Measurements from ENCODE around the gene BTG3. TPM values are rescaled to one million over a fixed set of nuclear protein-coding genes. Genes with fewer than 3 reads are reported as not detected.

The BTG3 gene, protein sequence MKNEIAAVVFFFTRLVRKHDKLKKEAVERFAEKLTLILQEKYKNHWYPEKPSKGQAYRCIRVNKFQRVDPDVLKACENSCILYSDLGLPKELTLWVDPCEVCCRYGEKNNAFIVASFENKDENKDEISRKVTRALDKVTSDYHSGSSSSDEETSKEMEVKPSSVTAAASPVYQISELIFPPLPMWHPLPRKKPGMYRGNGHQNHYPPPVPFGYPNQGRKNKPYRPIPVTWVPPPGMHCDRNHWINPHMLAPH
- 10 to 100 TPM; 28.9 to 88.7 (median 41.6) TPM for total RNA-seq

DNA sequence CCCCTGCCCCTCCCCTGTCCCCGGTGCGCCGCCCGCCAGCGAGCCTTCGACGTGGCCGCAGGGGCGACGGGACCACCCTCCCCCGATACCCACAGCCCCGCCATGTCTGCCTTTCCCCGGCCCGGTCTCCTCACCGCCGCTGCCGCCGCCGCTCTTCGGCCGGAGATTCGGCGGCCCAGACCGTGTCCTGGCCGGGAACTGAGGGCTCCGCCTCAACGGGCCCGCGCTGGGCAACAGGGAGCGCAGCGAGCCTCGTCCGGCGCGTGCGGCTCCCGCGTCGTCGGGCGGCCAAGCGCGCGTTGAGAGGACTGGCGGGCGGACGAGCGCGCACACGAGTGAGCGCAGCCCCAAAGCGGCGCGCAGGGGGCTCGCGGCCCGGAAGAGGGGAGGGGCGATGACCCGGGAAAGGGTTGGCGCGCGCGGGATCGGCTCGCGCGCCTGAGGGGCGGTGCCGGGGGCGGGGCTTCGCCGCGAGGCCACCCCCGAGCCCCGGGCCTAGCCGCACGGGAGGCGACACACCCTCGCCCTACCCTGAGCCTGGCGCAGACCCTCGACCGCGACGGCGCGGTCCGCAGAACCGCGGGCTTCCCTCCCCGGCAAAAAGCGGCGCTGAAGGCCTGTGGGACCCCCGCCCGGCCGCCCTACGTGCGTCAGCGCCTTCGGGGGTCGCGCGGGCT, at the start of gene BTG3:
TSS of gene BTG3 (minus strand) at position 337 of the 677 bp plus-strand sequence. CDS start 3,757 bp downstream, outside the sequence.
- TF ChIP-seq, protein P1, sequence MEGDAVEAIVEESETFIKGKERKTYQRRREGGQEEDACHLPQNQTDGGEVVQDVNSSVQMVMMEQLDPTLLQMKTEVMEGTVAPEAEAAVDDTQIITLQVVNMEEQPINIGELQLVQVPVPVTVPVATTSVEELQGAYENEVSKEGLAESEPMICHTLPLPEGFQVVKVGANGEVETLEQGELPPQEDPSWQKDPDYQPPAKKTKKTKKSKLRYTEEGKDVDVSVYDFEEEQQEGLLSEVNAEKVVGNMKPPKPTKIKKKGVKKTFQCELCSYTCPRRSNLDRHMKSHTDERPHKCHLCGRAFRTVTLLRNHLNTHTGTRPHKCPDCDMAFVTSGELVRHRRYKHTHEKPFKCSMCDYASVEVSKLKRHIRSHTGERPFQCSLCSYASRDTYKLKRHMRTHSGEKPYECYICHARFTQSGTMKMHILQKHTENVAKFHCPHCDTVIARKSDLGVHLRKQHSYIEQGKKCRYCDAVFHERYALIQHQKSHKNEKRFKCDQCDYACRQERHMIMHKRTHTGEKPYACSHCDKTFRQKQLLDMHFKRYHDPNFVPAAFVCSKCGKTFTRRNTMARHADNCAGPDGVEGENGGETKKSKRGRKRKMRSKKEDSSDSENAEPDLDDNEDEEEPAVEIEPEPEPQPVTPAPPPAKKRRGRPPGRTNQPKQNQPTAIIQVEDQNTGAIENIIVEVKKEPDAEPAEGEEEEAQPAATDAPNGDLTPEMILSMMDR (IDR thresholded peaks at IDR 0.05; ENCODE audit: low read depth) = no peak

DNA sequence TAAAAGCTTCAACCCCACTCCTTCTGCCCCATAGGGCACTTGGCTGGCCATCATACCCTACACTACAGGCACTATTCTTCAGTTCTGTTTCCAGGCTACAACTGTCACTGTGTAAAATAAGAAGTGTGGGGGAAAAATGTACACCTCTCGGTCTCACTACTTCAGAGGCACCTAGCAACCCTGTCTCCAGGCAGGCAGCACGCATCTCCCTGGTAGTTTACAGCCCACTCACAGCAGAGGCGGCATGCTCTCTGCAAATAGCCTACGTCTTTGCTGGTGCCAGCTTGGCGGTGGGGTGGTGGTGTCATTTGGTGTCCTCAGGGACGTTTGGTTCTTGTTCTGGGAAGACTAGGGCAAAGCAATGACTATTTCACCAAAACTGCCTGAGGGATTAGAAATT, 48.2 kb upstream of the BTG3 start:
- TF ChIP-seq, protein P1 (IDR thresholded peaks at IDR 0.05; ENCODE audit: low read depth) = no peak

DNA sequence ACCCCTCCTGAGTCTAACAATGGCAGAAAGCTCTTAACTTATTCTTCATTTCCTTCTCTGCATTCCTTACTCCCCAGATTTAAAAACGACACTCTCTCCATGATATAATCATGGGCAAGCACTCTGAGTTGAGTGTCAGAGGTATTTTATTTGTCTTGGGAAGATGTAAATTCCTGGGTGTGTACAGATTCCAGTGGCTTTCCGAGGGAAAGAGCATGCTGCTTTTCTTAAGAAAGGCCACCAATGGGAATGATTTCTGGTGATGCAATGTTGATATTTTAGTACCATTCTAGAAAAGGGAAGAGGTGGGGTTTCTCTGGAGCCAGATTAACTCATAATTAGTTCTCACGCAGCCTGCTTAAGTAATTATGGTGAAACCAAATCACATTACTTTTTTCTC, 47.8 kb upstream of the BTG3 start:
- TF ChIP-seq, protein P1 (IDR thresholded peaks at IDR 0.05; ENCODE audit: low read depth) = no peak

DNA sequence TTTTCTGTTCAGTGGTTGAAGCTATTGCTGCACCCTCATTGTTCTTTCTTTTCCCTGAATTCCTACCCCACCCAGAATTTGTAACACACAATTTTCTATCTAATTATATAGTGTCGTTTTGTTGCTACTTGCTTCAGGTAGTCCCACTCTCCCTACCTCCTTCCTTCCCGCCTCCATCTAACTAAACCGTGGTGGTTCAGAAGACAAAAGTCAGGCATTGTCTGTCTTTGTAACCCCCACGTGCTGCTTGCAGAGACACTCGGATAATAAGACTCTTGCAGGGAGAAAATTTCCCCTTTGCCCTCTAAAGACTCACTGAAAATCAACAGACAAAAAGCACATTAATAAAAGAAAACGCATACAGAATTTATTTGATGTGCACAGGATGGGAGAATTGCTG, 46.2 kb upstream of the BTG3 start:
- TF ChIP-seq, protein P1 (IDR thresholded peaks at IDR 0.05; ENCODE audit: low read depth) = no peak

DNA sequence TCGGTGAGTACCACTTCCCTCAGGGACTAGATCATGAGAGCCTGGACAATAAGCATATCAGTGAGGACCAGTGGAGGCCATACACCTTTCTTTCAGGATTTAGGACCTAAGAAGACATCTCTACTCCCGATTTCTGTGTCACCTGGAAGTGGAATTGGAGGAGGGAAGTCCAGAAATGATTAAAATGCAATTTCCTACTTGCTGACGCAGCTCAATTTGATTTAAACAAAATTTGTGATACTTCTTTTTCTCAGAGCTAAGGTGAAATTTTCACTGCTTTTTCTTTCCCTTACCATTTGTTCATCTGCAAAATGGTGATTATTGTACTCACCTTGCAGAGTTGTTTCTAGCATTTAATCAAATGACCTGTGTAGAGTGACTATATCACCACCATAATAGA, 38.8 kb upstream of the BTG3 start:
- TF ChIP-seq, protein P1 (IDR thresholded peaks at IDR 0.05; ENCODE audit: low read depth) = no peak

DNA sequence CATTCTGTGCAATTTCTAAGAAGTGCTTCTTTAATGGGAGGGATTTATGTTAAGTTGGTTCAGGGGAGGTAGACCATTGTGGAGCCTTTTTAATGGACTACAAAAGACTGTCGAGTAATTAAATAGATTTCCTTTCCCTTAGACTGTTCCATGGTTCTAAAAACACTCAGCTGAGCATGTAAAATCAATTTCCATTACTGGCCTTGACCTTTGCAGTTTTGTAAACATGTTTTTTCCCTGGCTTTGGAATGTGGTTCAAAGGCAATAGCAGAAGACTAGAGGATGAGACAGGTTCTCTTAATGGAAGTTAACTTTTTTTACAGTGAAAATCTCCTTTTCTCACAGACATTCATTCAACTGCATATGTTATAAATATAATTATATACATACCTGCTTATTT, 37.6 kb upstream of the BTG3 start:
- TF ChIP-seq, protein P1 (IDR thresholded peaks at IDR 0.05; ENCODE audit: low read depth) = no peak

DNA sequence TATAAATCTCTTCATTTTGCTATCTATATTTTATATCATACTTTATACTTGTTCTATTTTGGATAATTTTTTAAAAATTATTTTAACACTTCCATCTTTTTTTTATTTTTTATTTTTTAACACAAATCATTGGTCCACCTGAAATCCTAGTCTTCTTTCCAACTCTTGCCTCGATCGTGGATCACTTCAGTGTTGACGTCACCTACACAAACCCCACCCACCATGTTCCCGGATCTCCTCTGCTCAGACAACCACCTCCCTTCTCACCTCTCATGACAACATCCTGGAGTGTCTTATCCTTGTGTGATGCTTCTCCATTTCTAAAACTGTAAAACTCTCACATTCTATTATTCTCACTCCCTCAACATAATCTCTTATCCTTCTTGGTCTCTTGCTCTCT, 34.1 kb upstream of the BTG3 start:
- TF ChIP-seq, protein P1 (IDR thresholded peaks at IDR 0.05; ENCODE audit: low read depth) = no peak
